HEK293T (cell line): ENCODE data around the gene MBNL2.

Source experiments
- BHLHE40 ChIP-seq: fragments of 450-650 bp; IDR thresholded peaks from 2 replicates; pipeline ENCODE4 v1.6.1; 2016; ENCODE audit warnings: mild to moderate bottlenecking, moderate library complexity, borderline replicate concordance
- HDGF ChIP-seq: fragments of 450-650 bp; IDR thresholded peaks from 2 replicates; pipeline ENCODE4 v1.6.1; 2017; ENCODE audit warnings: antibody characterized with exemption, borderline replicate concordance
- L3MBTL2 ChIP-seq: fragments of 450-650 bp; conservative IDR thresholded peaks from 2 replicates; pipeline ENCODE4 v1.6.1; 2016; ENCODE audit warnings: mild to moderate bottlenecking
- PKNOX1 ChIP-seq: fragments of 450-650 bp; IDR thresholded peaks from 2 replicates; pipeline ENCODE4 v1.6.1; 2016
- SP1 ChIP-seq: fragments of 450-650 bp; IDR thresholded peaks from 2 replicates; pipeline ENCODE4 v1.6.1; 2017
- SUZ12 ChIP-seq: fragments of 450-650 bp; IDR thresholded peaks from 2 replicates; pipeline ENCODE4 v1.6.1; 2016; ENCODE audit warnings: mild to moderate bottlenecking
- ZNF384 ChIP-seq: fragments of 450-650 bp; IDR thresholded peaks from 2 replicates; pipeline ENCODE4 v1.6.1; 2016

- no peak for TF ChIP-seq PKNOX1
- no peak for TF ChIP-seq SP1
- no peak for TF ChIP-seq L3MBTL2
- no peak for TF ChIP-seq BHLHE40
- TF ChIP-seq ZNF384 = no peak
- no peak for TF ChIP-seq HDGF
- no peak for TF ChIP-seq SUZ12
These were observed 203.5 kb downstream of the MBNL2 start for GRCh38 chr13:97425590-97425989.
